GM12878 (cell line): ENCODE data around the gene EMSY. TPM values are rescaled to one million over a fixed set of nuclear protein-coding genes. Genes with fewer than 3 reads are reported as not detected.

Experiments
- ATAC-seq: fragments of 200-7000 bp; cut with Tn5 transposase; 3 replicates; pipeline ENCODE4 v1.9.1; 2020; ENCODE audit warnings: mild to moderate bottlenecking, moderate library complexity
- BruUV-seq: library from RNA; stranded (reverse); fragments of 400-500 nt; replicated peaks from 2 replicates; lab custom pipeline; 2021; lab: Mats Ljungman, UMichigan
- CTCF ChIA-PET: fragments of 300-600 bp; sonication (Branson Sonifier 250); formaldehyde crosslinking; extraction: SDS; loops from one replicate; lab custom pipeline; 2021; ENCODE audit warnings: inconsistent platforms; lab: Yijun Ruan, JAX
- POLR2A ChIA-PET: fragments of 350-600 bp; formaldehyde crosslinking; extraction: SDS; loops from one replicate; lab custom pipeline; 2021; ENCODE audit warnings: inconsistent platforms; lab: Charles Lee
- RAD21 ChIA-PET: fragments of 300-600 bp; sonication (Branson Sonifier 250); formaldehyde crosslinking; loops from one replicate; lab custom pipeline; 2023; ENCODE audit warnings: antibody characterized with exemption; ENCODE audit not compliant: unreplicated experiment; lab: Charles Lee
- SMC1A ChIA-PET: fragments of 300-600 bp; sonication (Branson Sonifier 250); formaldehyde crosslinking; loops from one replicate; lab custom pipeline; 2023; ENCODE audit not compliant: unreplicated experiment, uncharacterized antibody; lab: Charles Lee
- DNase-seq: peaks from one replicate; pipeline ENCODE4 v3.0.0-alpha.2; 2011; ENCODE audit warnings: low read depth, low spot score
- FAIRE-seq: peaks from 3 replicates; lab custom pipeline; 2011; peaks lifted over from hg19 to GRCh38; lab: Jason Lieb, UNC
- H2AFZ ChIP-seq: 2 replicates; pipeline ENCODE4 v1.6.0; 2011; ENCODE audit warnings: low read depth, low read length, control low read depth; ENCODE audit not compliant: control insufficient read depth
- H3K27ac ChIP-seq: 2 replicates; pipeline ENCODE4 v1.5.1; 2011; ENCODE audit warnings: control low read depth; ENCODE audit not compliant: control insufficient read depth, insufficient read depth
- H3K27me3 ChIP-seq, 2 experiments: replicated peaks in 1 of 2; 2 replicates each; pipeline versions ENCODE4 v1.6.0 to v1.6.1; 2011; ENCODE audit warnings: low read length in 1 of 2; ENCODE audit not compliant: control insufficient read depth in 2 of 2, insufficient read depth in 2 of 2
- H3K36me3 ChIP-seq, 2 experiments: 2 replicates each; pipeline ENCODE4 v1.5.1; 2011; ENCODE audit warnings: low read length in 1 of 2; ENCODE audit not compliant: control insufficient read depth in 2 of 2, insufficient read depth in 2 of 2
- H3K4me1 ChIP-seq: 2 replicates; pipeline ENCODE4 v1.6.1; 2011; ENCODE audit warnings: mild to moderate bottlenecking, low read length, moderate library complexity, mixed read lengths; ENCODE audit not compliant: control insufficient read depth, insufficient read depth
- H3K4me2 ChIP-seq: 2 replicates; pipeline ENCODE4 v1.6.0; 2011; ENCODE audit warnings: control low read depth; ENCODE audit not compliant: control insufficient read depth, insufficient read depth
- H3K4me3 ChIP-seq: fragments of 200-600 bp; sonication (generic); 2 replicates; pipeline ENCODE4 v1.5.1; 2016
- H3K79me2 ChIP-seq: 2 replicates; pipeline ENCODE4 v1.6.0; 2011; ENCODE audit warnings: low read length; ENCODE audit not compliant: control insufficient read depth, insufficient read depth
- H3K9ac ChIP-seq: 2 replicates; pipeline ENCODE4 v1.8.0; 2011; ENCODE audit warnings: low read length, control low read depth, mixed read lengths; ENCODE audit not compliant: control insufficient read depth, insufficient read depth
- H3K9me3 ChIP-seq: replicated peaks from 3 replicates; pipeline ENCODE4 v1.5.1; 2011; ENCODE audit warnings: mild to moderate bottlenecking, low read length; ENCODE audit not compliant: control insufficient read depth, insufficient read depth
- H4K20me1 ChIP-seq: 2 replicates; pipeline ENCODE4 v1.6.0; 2011; ENCODE audit not compliant: control insufficient read depth, insufficient read depth
- EGR1 ChIP-seq, 2 experiments: IDR thresholded peaks; 1 replicate in 1 of 2; 2 replicates in 1 of 2; pipeline ENCODE4 v1.6.1; 2011 to 2012; ENCODE audit warnings: low read depth in 2 of 2, low read length in 2 of 2, borderline replicate concordance in 1 of 2, mild to moderate bottlenecking in 1 of 2, moderate library complexity in 1 of 2
- MAX ChIP-seq: IDR thresholded peaks from 2 replicates; pipeline ENCODE4 v1.6.1; 2012; ENCODE audit warnings: low read depth, low read length, improper control_type of control experiment
- SKIL ChIP-seq: fragments of 450-650 bp; IDR thresholded peaks from 2 replicates; pipeline ENCODE4 v1.6.1; 2017; ENCODE audit warnings: mild to moderate bottlenecking, low read depth, inconsistent platforms; ENCODE audit not compliant: poor library complexity, severe bottlenecking
- SMAD5 ChIP-seq: IDR thresholded peaks from 2 replicates; pipeline ENCODE4 v1.6.1; 2016; ENCODE audit warnings: antibody characterized with exemption, low read depth
- SUZ12 ChIP-seq: fragments of 200-600 bp; sonication (generic); IDR thresholded peaks from one replicate; pipeline ENCODE4 v1.6.1; 2018; ENCODE audit warnings: antibody characterized with exemption, mild to moderate bottlenecking; ENCODE audit not compliant: unreplicated experiment
- USF2 ChIP-seq: IDR thresholded peaks from 2 replicates; pipeline ENCODE4 v1.6.1; 2011; ENCODE audit warnings: low read depth, low read length, improper control_type of control experiment, borderline replicate concordance
- ZBTB33 ChIP-seq: fragments of 450-650 bp; IDR thresholded peaks from 2 replicates; pipeline ENCODE4 v1.6.1; 2017; ENCODE audit warnings: mild to moderate bottlenecking
- in situ Hi-C: fragments of 300-500 bp; cut with MboI; formaldehyde crosslinking; loops from 9 replicates; pipeline ENCODE4 v1.14.3; 2018; ENCODE audit warnings: mixed read lengths
- intact Hi-C: fragments of 100-400 bp; cut with micrococcal nuclease; formaldehyde crosslinking; loops from one replicate; pipeline ENCODE4 v1.14.2; 2022; ENCODE audit not compliant: unreplicated experiment
- polyA plus RNA-seq, 11 experiments: library from polyadenylated mRNA; depleted of rRNA in 4 of 11; unstranded in 6 of 11; stranded (reverse) in 5 of 11; fragments of >200 nt; fragmentation: Nextera tagmentation in 4 of 11; fragmentation: Illumina TruSeq in 1 of 11; extraction: Ambion mirVana in 4 of 11; extraction: Trizol in 1 of 11; gene quantifications; 1 replicate in 1 of 11; 2 replicates in 10 of 11; pipeline versions ENCODE4 v1.2.1 to v1.2.3, GENCODE V29; 2011 to 2016; ENCODE audit warnings: inconsistent platforms in 2 of 11, missing spikeins in 2 of 11, low read depth in 1 of 11
- total RNA-seq, 4 experiments: library from RNA; depleted of rRNA in 3 of 4; stranded (reverse); fragments of >200 nt in 3 of 4; fragmentation: Illumina TruSeq in 1 of 4; extraction: Trizol in 1 of 4; gene quantifications; 2 replicates each; pipeline versions ENCODE4 v1.2.1 to v1.2.3, GENCODE V29; 2013 to 2021

EMSY gene
- total and polyA plus RNA-seq, 10 of the 15 experiments (the other 5 are each of a cell fraction or from before 2014, with no cell fraction given): 9.3 to 26.9 (median 13.0) TPM

- ChIA-PET SMC1A (interaction anchor here (0.8 to 1.2 kb wide), 2 partner anchors 8 to 10 kb away, joined by 4 read pairs; no protein-coding TSS in a partner anchor), POLR2A (no interaction called here), RAD21 (no interaction called here), CTCF (interaction anchor here (0.8 to 1.0 kb wide), 2 partner anchors 9 to 10 kb away, joined by 3 read pairs; no protein-coding TSS in a partner anchor)
- no peaks in the 10 kb centered on the region for H3K27me3 ChIP-seq
- in situ Hi-C loops: no loop called here
- H3K9ac ChIP-seq: no peak overlapping the region
- H3K9me3 ChIP-seq: no peaks in the 10 kb centered on the region
- no peak for ATAC-seq
- no peak for TF ChIP-seq EGR1 (IDR thresholded peaks at IDR 0.05; ENCODE audit: borderline replicate concordance in 1 of 2, low read depth in 2 of 2, low read length in 2 of 2)
- TF ChIP-seq ZBTB33: no peak
- TF ChIP-seq USF2: no peak
- TF ChIP-seq SMAD5: no peak
- TF ChIP-seq SKIL: no peak
- no peak for TF ChIP-seq MAX
- no peak for TF ChIP-seq SUZ12
- no TSS peak for BruUV-seq
- intact Hi-C loops: no loop called here
- no peak overlapping the region for H2AFZ ChIP-seq
- no peaks in the 10 kb centered on the region for H3K4me1 ChIP-seq
- DNase-seq: no peak
- peaks cover 0 to 1% of the 10 kb centered on the region in 2 experiments; a peak in 3 of 4 replicates for H3K36me3 ChIP-seq
- no peaks in the 10 kb centered on the region for H4K20me1 ChIP-seq
- no peak overlapping the region for H3K4me2 ChIP-seq
- no peak for FAIRE-seq
- H3K27ac ChIP-seq: no peak overlapping the region
- H3K4me3 ChIP-seq: no peak overlapping the region
- no peaks in the 10 kb centered on the region for H3K79me2 ChIP-seq
Observed at GRCh38 chr11:76455931-76456330, 11.1 kb downstream of the EMSY start.
